Keratinocyte (primary cell): ENCODE measurements around the gene MYO1D. TPM values are rescaled to one million over a fixed set of nuclear protein-coding genes. Genes with fewer than 3 reads are reported as not detected.
"Not testable (repeated sequence)": the region's sequence is repeated elsewhere in the genome, so short reads cannot be mapped to it uniquely, and the experiment has no call there.

Experiments
- DNase-seq: peaks from one replicate; pipeline ENCODE4 v3.0.0-alpha.2; 2011; ENCODE audit warnings: low read depth, missing footprints, low spot score
- FAIRE-seq: peaks from 2 replicates; lab custom pipeline; 2011; peaks lifted over from hg19 to GRCh38; lab: Jason Lieb, UNC
- H2AFZ ChIP-seq: 2 replicates; pipeline ENCODE4 v1.6.0; 2012; ENCODE audit warnings: low read length, control low read depth, inconsistent platforms; ENCODE audit not compliant: control insufficient read depth
- H3K27ac ChIP-seq: 2 replicates; pipeline ENCODE4 v1.5.1; 2011; ENCODE audit warnings: low read length; ENCODE audit not compliant: control insufficient read depth, insufficient read depth
- H3K27me3 ChIP-seq: 3 replicates; pipeline ENCODE4 v1.6.0; 2011; ENCODE audit warnings: low read length; ENCODE audit not compliant: control insufficient read depth, insufficient read depth; ENCODE audit errors: extremely low read depth
- H3K36me3 ChIP-seq, 2 experiments: 2 replicates in 1 of 2; 3 replicates in 1 of 2; pipeline ENCODE4 v1.5.1; 2011; ENCODE audit warnings: low read length in 2 of 2, mild to moderate bottlenecking in 1 of 2; ENCODE audit not compliant: control insufficient read depth in 2 of 2, insufficient read depth in 2 of 2; ENCODE audit errors: extremely low read depth in 1 of 2
- H3K4me1 ChIP-seq: 3 replicates; pipeline ENCODE4 v1.5.1; 2011; ENCODE audit warnings: low read length; ENCODE audit not compliant: control insufficient read depth, insufficient read depth; ENCODE audit errors: extremely low read depth
- H3K4me2 ChIP-seq: 3 replicates; pipeline ENCODE4 v1.6.0; 2011; ENCODE audit warnings: low read depth, low read length; ENCODE audit not compliant: control insufficient read depth, insufficient read depth; ENCODE audit errors: extremely low read depth
- H3K4me3 ChIP-seq, 3 experiments: fragments of 200-600 bp in 1 of 3; sonication (generic) in 1 of 3; 2 replicates in 2 of 3; 3 replicates in 1 of 3; pipeline ENCODE4 v1.5.1; 2011 to 2016; ENCODE audit warnings: low read length in 3 of 3, mild to moderate bottlenecking in 3 of 3, control low read depth in 2 of 3, inconsistent platforms in 1 of 3, low read depth in 1 of 3, mixed read lengths in 1 of 3, mixed run types in 1 of 3, moderate library complexity in 1 of 3; ENCODE audit not compliant: control insufficient read depth in 2 of 3, insufficient read depth in 2 of 3; ENCODE audit errors: extremely low read depth in 1 of 3
- H3K79me2 ChIP-seq: 2 replicates; pipeline ENCODE4 v1.6.0; 2012; ENCODE audit warnings: low read length; ENCODE audit not compliant: control insufficient read depth, insufficient read depth
- H3K9ac ChIP-seq: 3 replicates; pipeline ENCODE4 v1.6.0; 2011; ENCODE audit warnings: low read length; ENCODE audit not compliant: control insufficient read depth, insufficient read depth; ENCODE audit errors: extremely low read depth
- H3K9me1 ChIP-seq: 3 replicates; pipeline ENCODE4 v1.6.0; 2011; ENCODE audit warnings: low read length; ENCODE audit not compliant: control insufficient read depth, insufficient read depth; ENCODE audit errors: extremely low read depth
- H3K9me3 ChIP-seq: 2 replicates; pipeline ENCODE4 v1.5.1; 2012; ENCODE audit warnings: low read depth, low read length; ENCODE audit not compliant: control insufficient read depth
- H4K20me1 ChIP-seq: 3 replicates; pipeline ENCODE4 v1.6.0; 2011; ENCODE audit warnings: low read length; ENCODE audit not compliant: control insufficient read depth, insufficient read depth; ENCODE audit errors: extremely low read depth
- EZH2 ChIP-seq: IDR thresholded peaks from one replicate; pipeline ENCODE4 v1.6.1; 2012; ENCODE audit warnings: inconsistent platforms, mild to moderate bottlenecking, low read length, moderate library complexity
- dilution Hi-C: fragments of 300-500 bp; cut with MboI; formaldehyde crosslinking; loops from one replicate; pipeline ENCODE4 v1.7.0; 2020; ENCODE audit warnings: low sequenced_read_pairs; ENCODE audit not compliant: extremely low pct_ligation_motif_present
- polyA plus RNA-seq, 5 experiments: library from polyadenylated mRNA; depleted of rRNA in 3 of 5; stranded (reverse) in 3 of 5; stranded (forward) in 1 of 5; unstranded in 1 of 5; fragments of >200 nt; gene quantifications; 1 replicate in 1 of 5; 2 replicates in 3 of 5; 3 replicates in 1 of 5; pipeline versions ENCODE4 v1.2.1 to v1.2.3, GENCODE V29; 2011 to 2012; ENCODE audit warnings: missing spikeins in 2 of 5, low read depth in 1 of 5, low replicate concordance in 1 of 5
- TF ChIP-seq, protein P1 (sequence below), 3 experiments: IDR thresholded peaks in 1 of 3; conservative IDR thresholded peaks in 1 of 3; optimal IDR thresholded peaks in 1 of 3; 2 replicates in 2 of 3; 3 replicates in 1 of 3; pipeline versions ENCODE3 to v1.5.1; 2011; ENCODE audit warnings: low read length in 3 of 3, mild to moderate bottlenecking in 3 of 3, moderate library complexity in 2 of 3, control low read depth in 1 of 3, inconsistent platforms in 1 of 3; ENCODE audit not compliant: insufficient read depth in 2 of 3; ENCODE audit errors: extremely low read depth in 1 of 3

The MYO1D gene
- polyA plus RNA-seq, 1 donor (not counting 4 experiments of a cell fraction or from before 2014, with no cell fraction given) = 33.7 TPM

DNA sequence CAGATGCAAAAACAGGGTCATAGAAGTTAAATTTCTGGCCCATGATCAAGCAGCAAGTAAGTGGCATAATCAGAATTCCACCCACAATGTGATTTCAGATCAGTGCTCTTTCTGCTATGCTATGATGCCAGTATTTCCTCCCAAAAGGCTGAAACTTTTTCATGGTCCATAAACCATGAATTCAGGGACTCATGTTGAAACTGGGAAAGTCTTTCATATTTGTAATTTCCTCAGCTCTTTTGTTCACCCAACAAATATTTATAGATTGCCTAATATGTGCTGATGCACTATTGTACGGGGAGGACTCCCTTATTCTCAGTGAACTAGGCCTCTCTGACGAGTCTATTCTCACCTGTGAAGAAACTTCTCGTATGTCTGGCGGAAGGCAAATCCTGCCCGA is 156.3 kb downstream of the MYO1D start:
- Histone ChIP-seq H4K20me1 (no peaks in the 10 kb centered on the region), H3K27me3 (no peaks in the 10 kb centered on the region), H3K4me1 (no peaks in the 10 kb centered on the region), H3K27ac (no peak overlapping the region), H3K9me3 (no peaks in the 10 kb centered on the region), H3K9ac (no peak overlapping the region), H3K36me3 (no peaks in the 10 kb centered on the region), H3K4me3 (no peak overlapping the region), H2AFZ (no peak overlapping the region), H3K79me2 (no peaks in the 10 kb centered on the region), H3K9me1 (no peaks in the 10 kb centered on the region), H3K4me2 (no peak overlapping the region)
- TF ChIP-seq, protein P1, sequence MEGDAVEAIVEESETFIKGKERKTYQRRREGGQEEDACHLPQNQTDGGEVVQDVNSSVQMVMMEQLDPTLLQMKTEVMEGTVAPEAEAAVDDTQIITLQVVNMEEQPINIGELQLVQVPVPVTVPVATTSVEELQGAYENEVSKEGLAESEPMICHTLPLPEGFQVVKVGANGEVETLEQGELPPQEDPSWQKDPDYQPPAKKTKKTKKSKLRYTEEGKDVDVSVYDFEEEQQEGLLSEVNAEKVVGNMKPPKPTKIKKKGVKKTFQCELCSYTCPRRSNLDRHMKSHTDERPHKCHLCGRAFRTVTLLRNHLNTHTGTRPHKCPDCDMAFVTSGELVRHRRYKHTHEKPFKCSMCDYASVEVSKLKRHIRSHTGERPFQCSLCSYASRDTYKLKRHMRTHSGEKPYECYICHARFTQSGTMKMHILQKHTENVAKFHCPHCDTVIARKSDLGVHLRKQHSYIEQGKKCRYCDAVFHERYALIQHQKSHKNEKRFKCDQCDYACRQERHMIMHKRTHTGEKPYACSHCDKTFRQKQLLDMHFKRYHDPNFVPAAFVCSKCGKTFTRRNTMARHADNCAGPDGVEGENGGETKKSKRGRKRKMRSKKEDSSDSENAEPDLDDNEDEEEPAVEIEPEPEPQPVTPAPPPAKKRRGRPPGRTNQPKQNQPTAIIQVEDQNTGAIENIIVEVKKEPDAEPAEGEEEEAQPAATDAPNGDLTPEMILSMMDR (optimal IDR thresholded peaks at IDR 0.05 in 1 of 3, IDR thresholded peaks at IDR 0.05 in 1 of 3, conservative IDR thresholded peaks at IDR 0.05 in 1 of 3; ENCODE audit: extremely low read depth in 1 of 3, insufficient read depth in 2 of 3, low read length in 3 of 3) = no peak
- no peak for TF ChIP-seq EZH2
- no peak for FAIRE-seq
- dilution Hi-C loops = no loop called here
- DNase-seq = no peak

DNA sequence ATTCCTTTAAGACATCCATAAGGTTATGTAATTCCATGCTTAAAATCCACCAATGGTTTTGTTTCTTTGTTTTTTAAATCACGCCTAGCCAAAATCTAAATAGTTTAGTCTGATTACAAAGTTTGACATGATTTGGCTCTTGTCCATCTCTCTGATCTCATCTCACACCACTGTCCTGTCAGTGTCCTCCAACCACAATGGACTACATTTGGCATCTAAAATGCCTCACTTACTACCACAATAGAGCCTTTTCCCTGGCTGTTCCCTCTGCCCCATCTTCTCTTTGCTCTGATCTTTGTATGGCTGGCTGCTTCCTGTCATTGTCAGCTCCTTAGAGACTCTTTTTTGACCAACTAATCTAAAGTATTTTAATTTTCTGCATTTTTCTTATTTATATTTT is 157.2 kb downstream of the MYO1D start:
- no peak overlapping the region for H3K9ac ChIP-seq
- no peak overlapping the region for H3K4me2 ChIP-seq
- no peak overlapping the region for H3K27ac ChIP-seq
- H3K79me2 ChIP-seq = no peaks in the 10 kb centered on the region
- DNase-seq (no peak), FAIRE-seq (no peak)
- H3K36me3 ChIP-seq = no peaks in the 10 kb centered on the region
- dilution Hi-C loops = no loop called here
- no peak overlapping the region for H2AFZ ChIP-seq
- no peaks in the 10 kb centered on the region for H3K4me1 ChIP-seq
- no peaks in the 10 kb centered on the region for H4K20me1 ChIP-seq
- TF ChIP-seq, protein P1 (optimal IDR thresholded peaks at IDR 0.05 in 1 of 3, IDR thresholded peaks at IDR 0.05 in 1 of 3, conservative IDR thresholded peaks at IDR 0.05 in 1 of 3; ENCODE audit: extremely low read depth in 1 of 3, insufficient read depth in 2 of 3, low read length in 3 of 3) = no peak
- no peak for TF ChIP-seq EZH2
- no peak overlapping the region for H3K4me3 ChIP-seq
- H3K9me1 ChIP-seq = no peaks in the 10 kb centered on the region
- H3K9me3 ChIP-seq = no peaks in the 10 kb centered on the region
- no peaks in the 10 kb centered on the region for H3K27me3 ChIP-seq

GRCh38 chr17:32714922-32715321 is 162.0 kb downstream of the MYO1D start:
- H3K79me2 ChIP-seq, DNase-seq, H3K36me3 ChIP-seq, H2AFZ ChIP-seq, H3K9ac ChIP-seq, H3K27me3 ChIP-seq, dilution Hi-C loops, H4K20me1 ChIP-seq, FAIRE-seq, H3K4me3 ChIP-seq, H3K9me1 ChIP-seq, H3K9me3 ChIP-seq, H3K27ac ChIP-seq, H3K4me1 ChIP-seq, H3K4me2 ChIP-seq: not testable (repeated sequence)

GRCh38 chr17:32714206-32714605 is 162.7 kb downstream of the MYO1D start:
- H3K4me1 ChIP-seq, H3K9me1 ChIP-seq, H3K79me2 ChIP-seq, FAIRE-seq, H3K27me3 ChIP-seq, H3K9ac ChIP-seq, H3K9me3 ChIP-seq, H4K20me1 ChIP-seq, H3K27ac ChIP-seq, H3K4me3 ChIP-seq, DNase-seq, H3K4me2 ChIP-seq, H2AFZ ChIP-seq, H3K36me3 ChIP-seq, dilution Hi-C loops: not testable (repeated sequence)
